Prostate gland (tissue), 2 donors: ENCODE results near the gene VPS18. TPM values are rescaled to one million over a fixed set of nuclear protein-coding genes. Genes with fewer than 3 reads are reported as not detected.
A peak's percentile ranks its signal among the peaks of the same experiment; 100 is the strongest.

Source experiments
- DNase-seq: peaks from one replicate; pipeline ENCODE4 v3.0.0-alpha.2; 2019; ENCODE audit warnings: low spot score
- H3K27ac ChIP-seq, 2 donors: fragments of 200-600 bp; sonication (generic); 2 replicates each; pipeline ENCODE4 v1.5.1; 2017 to 2019
- H3K27me3 ChIP-seq: fragments of 200-600 bp; sonication (generic); replicated peaks from 2 replicates; pipeline ENCODE4 v1.5.1; 2019; ENCODE audit not compliant: insufficient read depth
- H3K36me3 ChIP-seq, 2 donors: fragments of 200-600 bp; sonication (generic); 1 replicate in 1 of 2; 2 replicates in 1 of 2; pipeline versions ENCODE4 v1.5.1 to v1.8.1; 2017 to 2019
- H3K4me1 ChIP-seq: fragments of 200-600 bp; sonication (generic); replicated peaks from 2 replicates; pipeline ENCODE4 v1.5.1; 2019
- H3K4me3 ChIP-seq, 2 donors: fragments of 200-600 bp; sonication (generic); 2 replicates each; pipeline ENCODE4 v1.5.1; 2017 to 2019
- H3K9me3 ChIP-seq: fragments of 200-600 bp; sonication (generic); 2 replicates; pipeline ENCODE4 v1.5.1; 2017
- CTCF ChIP-seq, 4 experiments: fragments of 200-600 bp in 2 of 4; fragments of 450-650 bp in 2 of 4; sonication (generic) in 2 of 4; IDR thresholded peaks; 1 replicate in 3 of 4; 2 replicates in 1 of 4; pipeline ENCODE4 v1.5.1; 2016 to 2019; ENCODE audit warnings: antibody characterized with exemption in 4 of 4, mild to moderate bottlenecking in 2 of 4, moderate library complexity in 2 of 4
- POLR2A ChIP-seq: fragments of 450-650 bp; IDR thresholded peaks from one replicate; pipeline ENCODE4 v1.6.1; 2016; ENCODE audit warnings: antibody characterized with exemption, mild to moderate bottlenecking
- POLR2AphosphoS5 ChIP-seq: sonication (generic); formaldehyde crosslinking; IDR thresholded peaks from one replicate; pipeline ENCODE4 v1.6.1; 2017; ENCODE audit warnings: antibody characterized with exemption
- WGBS: methylation state at CpG from one replicate; pipeline ENCODE4 v1.1.5; 2018; 5-methylcytosine and 5-hydroxymethylcytosine counted together
- intact Hi-C: fragments of 100-400 bp; cut with DNase I; formaldehyde crosslinking; loops from one replicate; pipeline ENCODE4 v1.14.2; 2022
- small RNA-seq, 2 donors: library from RNA; depleted of rRNA; stranded (forward); fragments of <200 nt; gene quantifications; one replicate each; pipeline ENCODE3, GENCODE V24; 2016
- total RNA-seq, 2 donors: library from RNA; depleted of rRNA; stranded (reverse); fragments of >200 nt; gene quantifications; one replicate each; pipeline ENCODE4 v1.1.0, GENCODE V29; 2016

The VPS18 gene
- total RNA-seq, 2 donors from 2014 or later, result 32.4 to 39.0 TPM

GRCh38 chr15:40952901-40953712 is 58.9 kb downstream of the VPS18 start, which contains the start of gene CHAC1:
Gene CHAC1 (plus strand): TSS chr15:40953471. CDS start chr15:40953584, 113 bp downstream.
- WGBS, result 2% methylated on average over 40 of the region's 72 CpGs
- peak within 1 kb of the TSS; percentile 52 to 60 for H3K27ac ChIP-seq
- intact Hi-C loops, result loop anchor here (5.0 kb wide), 1 partner anchor 64 kb away; no protein-coding TSS in a partner anchor

More at GRCh38 chr15:40952901-40953712, 58.9 kb downstream of the VPS18 start, which contains the start of gene CHAC1:
- Histone ChIP-seq H3K4me3 (peak within 1 kb of the TSS; percentile 60 to 65), H3K9me3 (no peaks in the 10 kb centered on the region), H3K36me3 (no peaks in the 10 kb centered on the region), H3K4me1 (peaks cover 5% of the 10 kb centered on the region), H3K27me3 (no peaks in the 10 kb centered on the region)
- peak; percentile 39 for TF ChIP-seq POLR2A
- TF ChIP-seq POLR2AphosphoS5, result peak; percentile 75
- peak in 1 of 4 experiments; percentile 18 for TF ChIP-seq CTCF (IDR thresholded peaks at IDR 0.05)
- peak; percentile 96 for DNase-seq

Small RNAs within 50 kb of the gene (small RNA-seq; reads per million reads assigned to genes)
- gene AC025166.1 (0 reads per million in 2 donors), gene ISCA1P4 (0 reads per million in 2 donors)

Other genes starting within 250 kb of the VPS18 start
- gene RAD51, start 199.3 kb upstream of the VPS18 start, total RNA-seq, result 1 to 10 TPM in 1 of 2 donors, under 1 TPM in 1; 0.82 to 5.1 TPM
- 10 to 100 TPM; 28.2 to 31.9 TPM for gene RMDN3, start 139.2 kb upstream of the VPS18 start, total RNA-seq
- gene GCHFR, start 130.4 kb upstream of the VPS18 start, total RNA-seq, result 10 to 100 TPM; 14.3 to 61.3 TPM
- 1 to 10 TPM in 1 of 2 donors, under 1 TPM in 1; 0.51 to 1.3 TPM for gene C15orf62, start 124.5 kb upstream of the VPS18 start, total RNA-seq
- 10 to 100 TPM; 39.8 to 43.3 TPM for gene ZFYVE19, start 87.4 kb upstream of the VPS18 start, total RNA-seq
- gene DNAJC17, start 87.0 kb upstream of the VPS18 start, total RNA-seq, result 10 to 100 TPM; 29.2 to 29.6 TPM
- under 1 TPM in 1 of 2 donors, not detected in 1; 0.97 TPM for gene PPP1R14D, start 65.7 kb upstream of the VPS18 start, total RNA-seq
- 100 to 1,000 TPM; 143 to 295 TPM for gene SPINT1, start 50.4 kb upstream of the VPS18 start, total RNA-seq
- gene RHOV, start 20.2 kb upstream of the VPS18 start, total RNA-seq, result 10 to 100 TPM in 1 of 2 donors, 1 to 10 TPM in 1; 5.9 to 11.7 TPM
- gene DLL4, start 34.9 kb downstream of the VPS18 start, total RNA-seq, result 1 to 10 TPM; 6.2 to 6.5 TPM
- gene CHAC1, start 59.0 kb downstream of the VPS18 start, total RNA-seq, result 1 to 10 TPM in 1 of 2 donors, under 1 TPM in 1; 0.18 to 2.7 TPM
- 10 to 100 TPM; 23.0 to 51.2 TPM for gene INO80, start 221.8 kb downstream of the VPS18 start, total RNA-seq